Prostate gland (tissue), 2 donors: Measurements from ENCODE around the gene KCTD21.

Experiments used
- CTCF ChIP-seq, 4 experiments: fragments of 200-600 bp in 2 of 4; fragments of 450-650 bp in 2 of 4; sonication (generic) in 2 of 4; IDR thresholded peaks; 1 replicate in 3 of 4; 2 replicates in 1 of 4; pipeline ENCODE4 v1.5.1; 2016 to 2019; ENCODE audit warnings: antibody characterized with exemption in 4 of 4, mild to moderate bottlenecking in 2 of 4, moderate library complexity in 2 of 4
- POLR2AphosphoS5 ChIP-seq: sonication (generic); formaldehyde crosslinking; IDR thresholded peaks from one replicate; pipeline ENCODE4 v1.6.1; 2017; ENCODE audit warnings: antibody characterized with exemption

DNA sequence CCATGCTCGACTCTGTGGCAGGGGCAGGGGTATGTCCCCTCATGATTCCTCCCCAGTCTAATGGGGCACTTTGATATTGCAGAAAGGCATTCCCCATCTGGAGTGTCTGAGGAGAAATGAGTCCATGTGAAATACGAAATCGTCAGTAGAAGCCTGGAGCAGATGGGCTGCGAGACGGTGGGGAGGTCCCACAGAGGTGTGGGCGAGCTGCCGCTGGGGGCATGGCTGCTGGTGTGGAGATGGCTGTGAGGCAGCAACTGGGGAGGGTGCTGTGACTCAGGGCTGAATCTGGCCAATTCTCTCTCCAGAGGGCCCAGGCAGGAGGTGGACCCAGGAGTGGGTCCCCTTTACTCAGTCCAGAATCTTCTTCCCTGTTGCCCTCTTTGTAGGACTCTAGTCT lies 11.2 kb downstream of the KCTD21 start:
- TF ChIP-seq CTCF (IDR thresholded peaks at IDR 0.05) (no peak), POLR2AphosphoS5 (no peak)
